Activated naive CD8-positive, alpha-beta T cell treated with anti-CD3 and anti-CD28 coated beads, Interleukin-2, amount 10 ng/mL, durations not matched to agents 7 days and 5 days (primary cell): ENCODE measurements around the gene NHLRC1. TPM values are rescaled to one million over a fixed set of nuclear protein-coding genes. Genes with fewer than 3 reads are reported as not detected.

Source experiments
- ATAC-seq: fragments of 150-1000 bp; cut with Tn5 transposase; one replicate; pipeline ENCODE4 v1.10.0; 2021; ENCODE audit warnings: low read depth, moderate library complexity
- POLR2A ChIA-PET: fragments of 350-600 bp; sonication (Branson Sonifier 250); formaldehyde crosslinking; loops from one replicate; lab custom pipeline; 2021; ENCODE audit warnings: antibody characterized with exemption; lab: Charles Lee
- DNase-seq: peaks from one replicate; pipeline ENCODE4 v3.0.0; 2021
- H3K27ac Mint-ChIP-seq: one replicate; pipeline ENCODE4 v1.8.0; 2022; ENCODE audit warnings: mild to moderate bottlenecking, mixed read lengths
- H3K27me3 Mint-ChIP-seq: one replicate; pipeline ENCODE4 v1.8.0; 2022; ENCODE audit warnings: mild to moderate bottlenecking, moderate library complexity, mixed read lengths
- H3K36me3 Mint-ChIP-seq: one replicate; pipeline ENCODE4 v1.8.0; 2021; ENCODE audit warnings: mild to moderate bottlenecking, mixed read lengths
- H3K4me1 Mint-ChIP-seq: one replicate; pipeline ENCODE4 v1.8.0; 2021; ENCODE audit warnings: mixed read lengths
- H3K4me3 Mint-ChIP-seq: one replicate; pipeline ENCODE4 v1.8.0; 2022; ENCODE audit warnings: mild to moderate bottlenecking, moderate library complexity, mixed read lengths
- H3K9me3 Mint-ChIP-seq: one replicate; pipeline ENCODE4 v1.8.0; 2021; ENCODE audit warnings: mixed read lengths
- total RNA-seq, 2 experiments: library from RNA; stranded (reverse); gene quantifications; one replicate each; pipeline ENCODE4 v1.2.3, GENCODE V29; 2021

NHLRC1 gene
- under 1 TPM; 0.64 to 0.99 TPM for total RNA-seq

DNA sequence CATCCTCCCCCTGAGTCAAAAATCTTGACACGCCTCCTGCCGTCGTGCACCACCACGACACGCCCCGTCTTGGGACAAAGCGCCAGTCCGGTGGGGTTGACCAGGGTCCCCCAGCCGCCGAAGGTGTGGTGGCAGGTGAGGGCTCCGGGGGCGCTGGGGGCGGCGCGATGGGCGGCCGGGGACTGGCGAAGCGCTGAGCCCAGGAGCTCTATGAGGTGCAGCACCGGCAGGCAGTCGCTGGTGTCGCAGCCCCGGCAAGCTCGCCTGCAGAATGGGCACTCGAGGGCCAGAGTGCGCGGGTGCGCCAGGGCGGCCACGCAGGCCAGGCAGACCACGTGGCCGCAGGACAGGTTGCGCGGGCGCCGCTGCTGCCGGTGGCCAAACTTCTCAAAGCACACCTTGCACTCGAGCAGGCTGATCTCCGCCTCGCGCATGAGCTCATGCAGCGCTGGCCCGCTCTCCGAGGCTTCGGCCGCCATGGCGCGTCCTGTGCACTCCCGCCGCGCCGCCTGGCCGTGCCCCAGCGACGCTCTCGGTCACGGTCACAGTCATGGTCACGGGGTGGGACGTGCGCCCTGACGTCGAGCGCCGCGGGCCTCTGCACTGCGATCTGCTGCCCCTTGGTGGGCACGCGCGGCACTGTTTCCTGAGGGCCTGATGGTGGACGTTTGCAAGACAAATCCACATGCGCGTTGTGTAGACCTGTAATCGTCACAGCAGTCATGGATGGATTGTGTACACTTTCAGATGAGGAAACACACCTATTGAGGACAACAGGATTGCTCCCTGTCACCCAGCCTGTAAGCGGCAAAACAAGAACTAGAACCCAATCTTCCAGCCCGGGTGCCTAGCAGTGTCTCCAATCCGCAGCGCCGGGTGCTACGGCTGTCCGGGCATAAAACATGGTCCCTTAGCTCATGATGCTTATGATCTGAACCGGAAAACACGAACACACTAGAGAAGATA lies at the start of gene NHLRC1:
Gene NHLRC1, minus strand, starts transcription at position 550 of the 966 bp plus-strand sequence. Its CDS starts 71 bp downstream, at position 479.
- DNase-seq (peak; percentile 83), ATAC-seq (peak; percentile 99)
- peaks cover 3% of the 10 kb centered on the region for H3K9me3 Mint-ChIP-seq
- H3K27ac Mint-ChIP-seq, result peak within 1 kb of the TSS; percentile 64
- POLR2A ChIA-PET, result interaction anchor here (1.9 kb wide), 1 partner anchor 32 kb away, joined by 6 read pairs; the partner anchor contains the start of gene TPMT
- H3K4me3 Mint-ChIP-seq, result peak within 1 kb of the TSS; percentile 76
- H3K36me3 Mint-ChIP-seq, result no peaks in the 10 kb centered on the region
- H3K4me1 Mint-ChIP-seq, result peaks cover 4% of the 10 kb centered on the region
- H3K27me3 Mint-ChIP-seq, result peaks cover 61% of the 10 kb centered on the region

DNA sequence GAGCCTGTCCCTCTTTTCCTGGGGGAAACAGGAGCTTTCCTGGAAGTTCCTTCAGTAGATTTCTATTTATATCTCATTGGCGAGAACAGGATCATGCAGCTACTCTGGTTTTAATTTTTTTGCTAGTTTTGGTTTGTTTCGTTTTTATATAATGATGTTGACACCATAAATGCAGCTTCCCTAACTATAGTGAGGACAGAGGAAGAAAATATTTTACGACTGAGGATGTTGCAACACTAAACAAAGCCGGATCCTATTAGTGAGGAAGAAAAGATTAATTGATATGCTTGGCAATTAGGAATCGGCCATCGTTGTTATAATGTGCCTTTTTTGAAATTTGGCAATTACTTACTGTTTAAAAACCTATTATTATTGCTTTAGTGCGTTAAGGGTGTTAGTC lies 49.4 kb upstream of the NHLRC1 start:
- H3K27ac Mint-ChIP-seq, result no peak overlapping the region
- H3K4me1 Mint-ChIP-seq, result no peaks in the 10 kb centered on the region
- no peak for ATAC-seq
- no peak for DNase-seq
- H3K27me3 Mint-ChIP-seq, result no peaks in the 10 kb centered on the region
- peaks cover 49% of the 10 kb centered on the region for H3K36me3 Mint-ChIP-seq
- H3K4me3 Mint-ChIP-seq, result no peak overlapping the region
- POLR2A ChIA-PET, result no interaction called here
- peaks cover 5% of the 10 kb centered on the region for H3K9me3 Mint-ChIP-seq

DNA sequence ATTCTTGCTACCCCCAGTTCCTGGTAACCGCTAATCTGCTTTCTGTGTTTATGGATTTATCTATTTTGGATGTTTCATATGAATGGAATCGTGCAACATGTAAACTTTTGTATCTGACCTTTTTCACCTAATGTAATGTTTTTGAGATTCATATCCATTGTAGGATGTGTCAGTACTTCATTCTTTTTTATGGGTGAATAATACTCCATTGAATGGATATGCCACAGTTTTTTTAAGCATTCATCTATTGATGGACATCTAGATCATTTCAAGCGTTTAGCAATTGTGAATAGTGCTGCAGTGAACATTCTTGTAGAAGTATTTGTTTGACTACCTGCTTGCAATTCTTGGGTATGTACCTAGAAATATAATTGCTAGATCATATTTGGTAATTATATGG lies 45.8 kb upstream of the NHLRC1 start:
- no peak for DNase-seq

DNA sequence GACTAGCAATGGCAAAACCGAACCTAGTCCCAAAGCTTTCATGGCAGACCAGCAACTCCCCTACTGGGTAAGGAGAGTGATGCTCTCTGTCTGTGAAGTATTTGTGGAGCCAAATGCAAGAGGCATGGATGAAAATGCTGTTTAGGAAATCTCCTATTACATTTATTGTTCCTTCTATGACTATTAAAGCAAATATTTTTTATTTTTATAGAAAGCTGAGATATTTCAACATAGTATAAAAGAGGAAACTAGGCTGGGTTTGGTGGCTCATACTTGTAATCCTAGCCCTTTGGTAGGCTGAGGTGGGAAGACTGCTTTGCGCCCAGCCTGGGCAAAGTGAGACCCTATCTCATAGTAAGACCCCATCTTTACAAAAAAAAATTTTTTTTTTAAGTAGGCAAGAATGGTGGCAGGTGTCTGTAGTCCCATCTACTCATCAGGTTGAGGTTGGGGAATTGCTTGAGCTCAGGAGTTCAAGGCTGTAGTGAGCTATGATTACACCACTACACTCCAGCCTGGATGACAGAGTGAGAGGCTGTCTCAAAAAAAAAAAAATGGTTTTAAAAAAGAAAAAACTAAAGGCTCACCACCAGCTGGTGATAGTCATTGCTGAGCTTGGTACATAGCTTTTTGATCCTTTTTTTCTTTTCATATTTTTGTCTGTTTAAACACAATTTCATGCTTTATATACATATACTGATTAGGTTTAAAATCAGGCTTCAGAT lies 44.0 kb upstream of the NHLRC1 start:
- H3K4me3 Mint-ChIP-seq, result no peak overlapping the region
- H3K27ac Mint-ChIP-seq, result no peak overlapping the region
- no peak for ATAC-seq
- POLR2A ChIA-PET, result no interaction called here
- peaks cover 1% of the 10 kb centered on the region for H3K4me1 Mint-ChIP-seq
- H3K9me3 Mint-ChIP-seq, result peaks cover 2% of the 10 kb centered on the region
- no peak for DNase-seq
- no peaks in the 10 kb centered on the region for H3K27me3 Mint-ChIP-seq
- peaks cover 32% of the 10 kb centered on the region for H3K36me3 Mint-ChIP-seq

More for the DNA sequence above, 45.8 kb upstream of the NHLRC1 start:
- no peak overlapping the region for H3K27ac Mint-ChIP-seq
- no peak for ATAC-seq
- peaks cover 20% of the 10 kb centered on the region for H3K36me3 Mint-ChIP-seq
- no peaks in the 10 kb centered on the region for H3K4me1 Mint-ChIP-seq
- POLR2A ChIA-PET, result no interaction called here
- H3K9me3 Mint-ChIP-seq, result peaks cover 2% of the 10 kb centered on the region
- no peaks in the 10 kb centered on the region for H3K27me3 Mint-ChIP-seq
- no peak overlapping the region for H3K4me3 Mint-ChIP-seq

DNA sequence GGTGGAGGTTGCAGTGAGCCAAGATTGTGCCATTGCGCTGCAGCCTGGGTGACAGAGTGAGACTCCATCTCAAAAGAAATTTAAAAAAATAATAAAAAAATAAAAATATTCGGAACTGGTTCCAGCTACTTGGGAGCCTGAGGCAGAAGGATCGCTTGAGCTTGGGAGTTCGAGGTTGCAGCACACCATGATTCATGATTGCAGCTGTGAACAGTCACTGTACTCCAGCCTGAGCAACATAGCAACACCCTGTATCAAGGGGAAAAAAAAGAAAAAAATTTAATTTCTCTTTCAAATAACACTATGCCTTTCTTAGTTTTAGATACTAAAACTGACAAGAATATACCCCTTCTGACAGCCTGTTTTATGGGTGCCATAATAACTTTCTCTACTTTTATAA lies 43.3 kb upstream of the NHLRC1 start:
- POLR2A ChIA-PET, result no interaction called here
- DNase-seq (no peak), ATAC-seq (no peak)
- H3K4me1 Mint-ChIP-seq, result peaks cover 5% of the 10 kb centered on the region
- H3K36me3 Mint-ChIP-seq, result peaks cover 29% of the 10 kb centered on the region
- peaks cover 2% of the 10 kb centered on the region for H3K9me3 Mint-ChIP-seq
- H3K27ac Mint-ChIP-seq, result no peak overlapping the region
- no peaks in the 10 kb centered on the region for H3K27me3 Mint-ChIP-seq
- H3K4me3 Mint-ChIP-seq, result no peak overlapping the region

DNA sequence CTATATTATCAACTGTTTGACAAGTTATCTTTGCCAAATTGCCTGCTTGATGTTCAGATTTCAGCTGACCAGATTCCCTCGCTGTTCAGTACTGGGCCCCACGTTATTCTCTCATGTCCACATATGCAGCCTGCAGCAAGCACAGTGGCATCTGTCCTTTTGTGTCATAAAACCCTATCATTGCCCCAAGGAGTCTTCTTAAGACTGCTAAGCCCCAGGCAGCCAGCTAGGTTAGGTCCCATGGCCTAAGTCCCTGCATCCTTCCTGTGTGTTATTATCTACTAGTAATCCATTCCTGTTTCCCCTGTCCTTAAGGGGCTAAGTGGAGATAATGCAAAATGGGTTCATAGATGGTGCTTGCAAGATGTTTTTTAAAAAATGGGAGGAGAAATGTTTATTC lies 39.9 kb upstream of the NHLRC1 start:
- no peaks in the 10 kb centered on the region for H3K27me3 Mint-ChIP-seq
- ATAC-seq, result no peak
- peaks cover 5% of the 10 kb centered on the region for H3K4me1 Mint-ChIP-seq
- no peaks in the 10 kb centered on the region for H3K9me3 Mint-ChIP-seq
- DNase-seq, result no peak
- no peak overlapping the region for H3K27ac Mint-ChIP-seq
- POLR2A ChIA-PET, result no interaction called here
- no peak overlapping the region for H3K4me3 Mint-ChIP-seq
- peaks cover 21% of the 10 kb centered on the region for H3K36me3 Mint-ChIP-seq

DNA sequence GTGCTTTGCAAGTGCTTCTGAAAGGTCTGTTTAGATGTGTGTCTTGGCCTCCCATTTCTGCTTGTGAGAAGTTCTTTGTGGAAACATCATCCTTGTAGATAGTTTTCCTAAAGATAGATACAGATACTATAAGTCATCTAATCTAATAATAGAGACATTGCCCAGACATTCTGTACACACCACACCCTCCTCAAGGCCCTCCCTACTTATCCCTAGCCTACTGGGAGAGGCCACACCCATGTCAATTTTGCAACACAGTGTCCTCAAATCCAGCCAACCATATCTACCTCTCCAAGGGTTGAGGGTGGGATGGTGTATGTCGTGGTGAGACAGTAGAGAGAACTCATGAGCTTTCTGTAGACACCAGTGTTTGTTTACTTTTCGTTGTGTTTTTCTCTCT lies 39.0 kb upstream of the NHLRC1 start:
- H3K4me3 Mint-ChIP-seq, result no peak overlapping the region
- H3K9me3 Mint-ChIP-seq, result no peaks in the 10 kb centered on the region
- H3K4me1 Mint-ChIP-seq, result peaks cover 6% of the 10 kb centered on the region
- H3K27me3 Mint-ChIP-seq, result no peaks in the 10 kb centered on the region
- POLR2A ChIA-PET, result no interaction called here
- ATAC-seq (no peak), DNase-seq (no peak)
- no peak overlapping the region for H3K27ac Mint-ChIP-seq
- peaks cover 21% of the 10 kb centered on the region for H3K36me3 Mint-ChIP-seq

DNA sequence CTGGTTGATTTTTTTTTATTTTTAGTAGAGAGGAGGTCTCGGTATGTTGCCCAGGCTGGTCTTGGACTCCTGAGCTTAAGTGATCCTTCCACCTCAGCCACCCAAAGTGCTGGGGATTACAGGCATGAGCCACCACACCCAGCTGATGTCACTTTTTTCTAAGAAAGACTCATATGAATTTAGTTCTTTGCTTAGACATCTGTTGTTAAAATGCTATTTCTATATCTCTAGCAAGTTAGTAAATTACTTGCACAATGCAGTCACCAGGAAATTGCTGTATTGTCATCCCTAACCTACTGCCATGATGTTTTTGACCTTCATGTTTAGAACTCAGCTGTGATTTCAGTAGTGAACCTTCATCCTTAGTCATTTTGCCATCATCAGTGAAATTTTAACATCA lies 38.4 kb upstream of the NHLRC1 start:
- POLR2A ChIA-PET, result no interaction called here
- H3K36me3 Mint-ChIP-seq, result peaks cover 21% of the 10 kb centered on the region
- no peaks in the 10 kb centered on the region for H3K27me3 Mint-ChIP-seq
- H3K27ac Mint-ChIP-seq, result no peak overlapping the region
- H3K4me1 Mint-ChIP-seq, result peaks cover 10% of the 10 kb centered on the region
- H3K9me3 Mint-ChIP-seq, result no peaks in the 10 kb centered on the region
- no peak for DNase-seq
- no peak overlapping the region for H3K4me3 Mint-ChIP-seq
- no peak for ATAC-seq

DNA sequence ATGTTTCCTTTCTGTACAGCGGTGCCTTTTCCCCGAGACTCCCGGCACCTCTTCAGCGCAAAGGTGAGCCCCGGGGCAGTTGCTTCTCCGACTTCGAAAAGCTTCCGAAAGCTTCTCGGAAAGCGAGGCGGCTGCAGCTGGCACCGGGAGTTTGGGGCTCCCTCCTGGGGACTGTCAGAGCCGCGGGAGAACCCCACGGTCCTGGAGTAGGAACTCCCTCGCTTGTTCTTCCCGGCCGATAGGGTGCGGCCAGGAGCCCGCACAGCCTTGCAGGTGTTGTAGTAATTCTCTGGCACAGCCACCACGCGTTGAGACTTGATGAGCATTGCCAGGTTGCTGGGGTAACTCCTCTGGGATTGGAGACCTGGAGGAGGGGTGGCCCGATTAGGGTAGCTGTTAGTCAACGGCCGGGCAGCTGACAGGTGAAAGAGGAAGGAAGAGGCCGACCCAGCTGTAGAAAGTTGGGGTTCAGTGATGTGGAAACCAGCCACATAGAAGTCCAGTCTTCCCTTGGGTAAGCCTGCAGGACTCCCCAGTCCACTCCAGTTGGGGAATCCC lies 33.5 kb upstream of the NHLRC1 start:
- H3K27ac Mint-ChIP-seq, result peak overlapping the region; percentile 96
- POLR2A ChIA-PET, result no interaction called here
- H3K36me3 Mint-ChIP-seq, result peaks cover 9% of the 10 kb centered on the region
- peak overlapping the region; percentile 98 for H3K4me3 Mint-ChIP-seq
- DNase-seq (peak; percentile 63), ATAC-seq (peak; percentile 9)
- H3K9me3 Mint-ChIP-seq, result no peaks in the 10 kb centered on the region
- H3K4me1 Mint-ChIP-seq, result peaks cover 16% of the 10 kb centered on the region
- H3K27me3 Mint-ChIP-seq, result no peaks in the 10 kb centered on the region

DNA sequence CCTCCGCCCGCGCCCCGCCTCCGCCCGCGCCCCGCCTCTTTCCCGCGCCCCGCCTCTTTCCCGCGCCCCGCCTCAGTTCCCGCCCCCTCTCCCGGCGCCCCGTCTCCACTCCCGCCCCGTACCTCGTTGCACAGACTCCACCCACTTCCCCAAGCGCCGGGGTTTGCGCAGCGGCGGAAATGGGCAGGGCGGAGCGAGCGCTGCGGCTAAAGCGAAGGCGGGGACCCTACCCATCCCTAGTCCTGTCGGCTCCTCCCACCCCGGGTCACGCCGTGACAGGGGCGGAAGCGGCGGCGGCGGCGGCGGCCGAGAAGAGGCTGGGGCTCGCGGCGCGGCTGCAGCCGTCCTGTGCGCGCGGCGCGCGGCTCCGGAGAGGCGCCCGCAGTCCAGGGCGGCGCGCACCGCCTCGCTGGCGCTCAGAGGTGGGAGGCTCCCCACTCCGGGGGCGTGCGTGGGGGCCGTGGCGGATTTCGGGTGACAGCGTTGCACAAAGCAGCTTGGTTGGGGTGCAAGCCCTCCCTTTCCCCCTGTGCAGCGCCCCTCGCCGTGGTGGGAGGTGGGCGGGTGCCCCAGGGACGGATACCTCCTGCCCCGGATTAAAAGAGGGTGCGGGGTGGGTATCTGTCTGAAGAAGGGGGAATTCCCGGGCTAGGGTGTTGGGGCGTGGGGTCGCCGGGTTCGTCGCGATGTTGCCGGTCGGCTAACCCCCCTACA lies 32.8 kb upstream of the NHLRC1 start, which contains the start of gene KDM1B:
Gene KDM1B, plus strand, starts transcription at position 273 of the 714 bp plus-strand sequence. CDS start 4,474 bp downstream, outside the sequence.
- DNase-seq (peak; percentile 98), ATAC-seq (peak; percentile 95)
- H3K27me3 Mint-ChIP-seq, result no peaks in the 10 kb centered on the region
- peak within 1 kb of the TSS; percentile 96 for H3K27ac Mint-ChIP-seq
- H3K36me3 Mint-ChIP-seq, result peaks cover 10% of the 10 kb centered on the region
- H3K4me3 Mint-ChIP-seq, result peak within 1 kb of the TSS; percentile 98
- H3K4me1 Mint-ChIP-seq, result peaks cover 16% of the 10 kb centered on the region
- no peaks in the 10 kb centered on the region for H3K9me3 Mint-ChIP-seq
- POLR2A ChIA-PET, result interaction anchor here (0.5 to 1.9 kb wide), 4 partner anchors 31 to 555 kb away, joined by 3 to 6 read pairs (median 4); partner anchors contain the start of gene NUP153

DNA sequence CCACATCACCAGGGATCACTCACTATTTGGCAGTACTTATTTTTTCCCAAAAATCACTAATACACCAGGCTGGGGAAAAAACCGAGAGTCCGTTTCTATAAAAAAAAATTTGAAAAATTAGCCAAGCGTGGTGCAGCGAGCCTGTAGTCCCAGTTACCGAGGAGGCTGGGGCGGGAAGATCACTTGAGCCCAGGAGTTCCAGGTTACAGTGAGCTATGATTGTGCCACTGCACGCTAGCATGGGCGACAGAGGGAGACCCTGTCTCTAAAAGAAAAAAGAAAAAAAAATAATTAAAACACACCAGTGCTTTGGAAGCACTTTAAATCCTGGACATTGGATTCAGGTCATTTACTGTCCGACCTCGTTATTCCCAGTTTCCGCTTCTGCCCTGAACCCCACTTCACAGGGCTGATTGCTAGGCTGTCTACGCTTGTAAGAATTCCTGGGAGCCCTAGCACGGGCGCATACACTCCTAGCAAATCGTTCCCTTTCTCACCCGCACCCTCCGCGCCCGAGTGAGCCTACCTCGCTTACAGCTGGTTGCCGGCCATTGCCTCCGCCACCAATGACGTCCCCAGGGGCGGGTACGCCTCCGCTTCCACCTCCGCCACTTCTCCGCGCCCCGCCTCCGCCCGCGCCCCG lies 32.2 kb upstream of the NHLRC1 start, which contains the start of gene TPMT:
Gene TPMT, minus strand, starts transcription at position 571 of the 643 bp plus-strand sequence. CDS start 5,950 bp downstream, outside the sequence.
- Mint-ChIP-seq H3K36me3 (peaks cover 6% of the 10 kb centered on the region), H3K27ac (peak within 1 kb of the TSS; percentile 96), H3K27me3 (no peaks in the 10 kb centered on the region), H3K4me3 (peak within 1 kb of the TSS; percentile 98), H3K9me3 (no peaks in the 10 kb centered on the region), H3K4me1 (peaks cover 16% of the 10 kb centered on the region)
- peak; percentile 29 for DNase-seq
- POLR2A ChIA-PET, result interaction anchor here (0.5 to 1.9 kb wide), 4 partner anchors 30 to 554 kb away, joined by 3 to 6 read pairs (median 4); partner anchors contain the start of gene NUP153
- peak; percentile 69 for ATAC-seq

DNA sequence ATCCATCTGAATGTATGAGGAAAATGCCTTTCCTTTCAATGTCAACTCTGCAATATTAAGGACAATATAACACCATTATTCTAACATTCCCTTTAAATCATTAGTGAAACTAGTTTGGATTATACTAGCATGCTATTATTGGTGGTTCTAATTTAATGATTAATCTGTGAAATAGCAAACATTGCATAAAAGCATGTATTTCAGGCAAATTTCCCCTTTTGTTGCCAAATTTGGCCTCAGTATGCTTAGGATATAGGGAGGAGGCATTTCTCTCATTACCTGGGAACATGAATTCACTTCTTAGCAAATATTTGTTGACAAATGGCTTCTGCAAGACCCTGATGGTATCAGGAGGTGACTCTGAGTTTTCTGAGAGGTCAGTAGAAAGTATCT lies 30.8 kb upstream of the NHLRC1 start:
- H3K27me3 Mint-ChIP-seq, result no peaks in the 10 kb centered on the region
- ATAC-seq (no peak), DNase-seq (no peak)
- POLR2A ChIA-PET, result interaction anchor here (1.9 kb wide), 1 partner anchor 447 kb away, joined by 5 read pairs; the partner anchor contains the start of gene NUP153
- H3K27ac Mint-ChIP-seq, result no peak overlapping the region
- H3K4me1 Mint-ChIP-seq, result peaks cover 16% of the 10 kb centered on the region
- no peak overlapping the region for H3K4me3 Mint-ChIP-seq
- H3K36me3 Mint-ChIP-seq, result peaks cover 10% of the 10 kb centered on the region
- no peaks in the 10 kb centered on the region for H3K9me3 Mint-ChIP-seq
